Measurements from ENCODE around the gene RAB1B.

The RAB1B gene

DNA sequence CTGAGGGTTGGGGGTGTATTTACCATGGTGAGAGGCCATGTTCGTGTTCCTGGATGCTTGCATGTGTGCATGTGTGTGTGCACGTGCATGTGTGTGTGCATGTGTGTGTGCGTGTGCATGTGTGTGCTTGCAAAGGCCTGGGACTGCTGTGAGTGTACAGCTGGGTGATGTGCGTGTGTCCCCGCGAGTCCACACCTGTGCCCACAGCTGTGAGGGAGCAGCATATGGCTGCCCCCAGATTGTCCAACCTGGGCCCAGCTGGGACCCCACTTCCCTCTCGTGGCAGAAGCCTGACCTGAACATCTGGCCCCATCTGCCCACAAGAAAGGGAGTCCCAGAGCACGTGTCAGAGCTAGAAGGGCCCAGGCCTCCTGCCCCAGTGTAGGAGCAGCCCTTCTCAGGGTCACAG lies 56.8 kb downstream of the RAB1B start:
- DNase-seq = no peak

DNA sequence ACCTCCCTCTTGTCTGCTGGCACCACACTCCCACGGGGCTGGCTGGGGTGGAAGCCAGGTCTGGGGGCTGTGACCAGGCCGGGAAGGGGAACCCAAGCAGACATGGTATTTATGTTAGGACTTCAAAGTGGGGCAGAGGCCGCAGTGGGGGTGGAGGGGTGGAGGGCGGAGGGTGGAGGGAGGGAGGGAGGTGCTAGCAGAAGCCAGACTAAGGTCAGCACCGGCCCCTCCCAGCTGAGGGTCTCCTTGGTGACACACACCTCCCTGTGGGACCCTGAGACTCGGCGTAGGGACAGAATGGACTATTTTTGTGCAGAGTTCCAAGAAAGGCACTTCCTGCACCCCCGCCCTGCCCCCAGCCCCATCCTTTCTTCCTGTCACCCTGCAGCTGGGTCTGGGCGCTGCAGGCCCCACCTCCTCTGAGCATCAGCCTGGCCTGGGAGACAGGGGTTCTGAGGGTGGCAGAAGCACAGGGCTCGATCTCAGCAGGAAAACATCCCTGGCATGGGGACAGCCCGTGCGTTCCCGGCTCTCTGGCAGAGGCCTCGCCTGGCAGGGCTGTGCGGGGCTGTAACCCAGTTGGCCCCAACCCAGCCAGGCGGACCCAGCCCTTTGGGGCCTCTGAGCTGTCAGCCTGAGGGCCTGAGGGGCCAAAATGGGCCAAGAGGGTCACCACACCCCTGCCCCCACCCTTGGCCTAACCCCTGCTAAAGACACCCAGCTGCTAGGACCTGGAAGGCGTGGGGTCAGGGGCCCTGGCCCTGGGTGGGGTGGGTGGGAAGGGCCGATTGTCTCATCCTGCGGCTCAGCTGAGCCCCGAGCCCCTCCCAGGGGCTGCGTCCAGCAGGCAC lies 58.0 kb downstream of the RAB1B start:
- no peak for DNase-seq
